Stimulated activated naive CD8-positive, alpha-beta T cell treated with anti-CD3 and anti-CD28 coated beads, Interleukin-15, amount 100 ng/mL, for 72 hours (primary cell): ENCODE results near the gene ARID1B.
"Not testable (repeated sequence)": the region's sequence is repeated elsewhere in the genome, so short reads cannot be mapped to it uniquely, and the experiment has no call there.

Source experiments
- ATAC-seq: fragments of 150-1000 bp; cut with Tn5 transposase; 2 replicates; pipeline ENCODE4 v1.10.0; 2021; ENCODE audit warnings: mild to moderate bottlenecking, moderate library complexity
- DNase-seq, 2 donors: peaks; one replicate each; pipeline ENCODE4 v3.0.0; 2021 to 2022
- H3K27ac Mint-ChIP-seq, 2 donors: one replicate each; pipeline ENCODE4 v1.8.0; 2022; ENCODE audit warnings: mild to moderate bottlenecking in 2 of 2, mixed read lengths in 2 of 2, moderate library complexity in 2 of 2
- H3K27me3 Mint-ChIP-seq: one replicate; pipeline ENCODE4 v1.8.0; 2022; ENCODE audit warnings: mixed read lengths
- H3K4me1 Mint-ChIP-seq: one replicate; pipeline ENCODE4 v1.8.0; 2022; ENCODE audit warnings: mild to moderate bottlenecking, mixed read lengths
- H3K4me3 Mint-ChIP-seq, 2 donors: one replicate each; pipeline ENCODE4 v1.8.0; 2022; ENCODE audit warnings: mild to moderate bottlenecking in 2 of 2, mixed read lengths in 2 of 2, moderate library complexity in 1 of 2
- H3K9me3 Mint-ChIP-seq, 2 donors: one replicate each; pipeline ENCODE4 v1.8.0; 2022; ENCODE audit warnings: mixed read lengths in 2 of 2

ARID1B gene

GRCh38 chr6:156945789-156946172 lies 168.6 kb downstream of the ARID1B start:
- not testable (repeated sequence) for H3K9me3 Mint-ChIP-seq, H3K27ac Mint-ChIP-seq, H3K27me3 Mint-ChIP-seq, DNase-seq, ATAC-seq, H3K4me3 Mint-ChIP-seq
- peaks cover 45% of the 10 kb centered on the region for H3K4me1 Mint-ChIP-seq

GRCh38 chr6:156946370-156946936 lies 169.3 kb downstream of the ARID1B start:
- no peak overlapping the region for H3K4me3 Mint-ChIP-seq
- H3K4me1 Mint-ChIP-seq: peaks cover 45% of the 10 kb centered on the region
- no peaks in the 10 kb centered on the region for H3K9me3 Mint-ChIP-seq
- ATAC-seq (no peak), DNase-seq (no peak)
- H3K27ac Mint-ChIP-seq: no peak overlapping the region
- no peaks in the 10 kb centered on the region for H3K27me3 Mint-ChIP-seq

GRCh38 chr6:156948277-156948676 lies 171.1 kb downstream of the ARID1B start:
- peaks cover 43% of the 10 kb centered on the region for H3K4me1 Mint-ChIP-seq

GRCh38 chr6:156948807-156949206 lies 171.6 kb downstream of the ARID1B start:
- H3K27ac Mint-ChIP-seq: no peak overlapping the region
- no peak overlapping the region for H3K4me3 Mint-ChIP-seq
- ATAC-seq (peak; percentile 54), DNase-seq (no peak)
- peaks cover 46% of the 10 kb centered on the region for H3K4me1 Mint-ChIP-seq
- H3K9me3 Mint-ChIP-seq: no peaks in the 10 kb centered on the region
- no peaks in the 10 kb centered on the region for H3K27me3 Mint-ChIP-seq

More at GRCh38 chr6:156948277-156948676, 171.1 kb downstream of the ARID1B start:
- Mint-ChIP-seq H3K9me3 (no peaks in the 10 kb centered on the region), H3K27me3 (no peaks in the 10 kb centered on the region), H3K27ac (no peak overlapping the region), H3K4me3 (no peak overlapping the region)
- DNase-seq (no peak), ATAC-seq (no peak)

- Mint-ChIP-seq H3K27me3 (no peaks in the 10 kb centered on the region), H3K9me3 (no peaks in the 10 kb centered on the region), H3K4me1 (peaks cover 43% of the 10 kb centered on the region), H3K27ac (no peak overlapping the region), H3K4me3 (no peak overlapping the region)
- ATAC-seq: no peak
- DNase-seq: no peak
Measured at GRCh38 chr6:156949376-156949775, 172.2 kb downstream of the ARID1B start.

- no peak for ATAC-seq
- no peak overlapping the region for H3K27ac Mint-ChIP-seq
- peaks cover 46% of the 10 kb centered on the region for H3K4me1 Mint-ChIP-seq
Measured at GRCh38 chr6:156950084-156950483, 172.9 kb downstream of the ARID1B start.

GRCh38 chr6:156950531-156950930 lies 173.4 kb downstream of the ARID1B start:
- peaks cover 44% of the 10 kb centered on the region for H3K4me1 Mint-ChIP-seq
- H3K27ac Mint-ChIP-seq: no peak overlapping the region

More at GRCh38 chr6:156950084-156950483, 172.9 kb downstream of the ARID1B start:
- no peaks in the 10 kb centered on the region for H3K27me3 Mint-ChIP-seq
- no peaks in the 10 kb centered on the region for H3K9me3 Mint-ChIP-seq
- no peak for DNase-seq
- no peak overlapping the region for H3K4me3 Mint-ChIP-seq

GRCh38 chr6:156952401-156952800 lies 175.2 kb downstream of the ARID1B start:
- Mint-ChIP-seq H3K9me3 (no peaks in the 10 kb centered on the region), H3K4me1 (peaks cover 53% of the 10 kb centered on the region), H3K4me3 (no peak overlapping the region), H3K27ac (peak overlapping the region in 1 of 2 donors; percentile 79), H3K27me3 (no peaks in the 10 kb centered on the region)
- DNase-seq: no peak
- ATAC-seq: no peak

More at GRCh38 chr6:156950531-156950930, 173.4 kb downstream of the ARID1B start:
- Mint-ChIP-seq H3K27me3 (no peaks in the 10 kb centered on the region), H3K4me3 (no peak overlapping the region), H3K9me3 (no peaks in the 10 kb centered on the region)
- DNase-seq (no peak), ATAC-seq (no peak)

- no peaks in the 10 kb centered on the region for H3K9me3 Mint-ChIP-seq
- no peak overlapping the region for H3K4me3 Mint-ChIP-seq
- H3K27ac Mint-ChIP-seq: peak overlapping the region in 1 of 2 donors; percentile 61
- DNase-seq (no peak), ATAC-seq (no peak)
- no peaks in the 10 kb centered on the region for H3K27me3 Mint-ChIP-seq
- H3K4me1 Mint-ChIP-seq: peaks cover 60% of the 10 kb centered on the region
Measured at GRCh38 chr6:156953127-156953478, 175.9 kb downstream of the ARID1B start.

GRCh38 chr6:156953479-156954146 lies 176.4 kb downstream of the ARID1B start:
- no peaks in the 10 kb centered on the region for H3K9me3 Mint-ChIP-seq
- DNase-seq: no peak
- peak; percentile 65 for ATAC-seq
- no peak overlapping the region for H3K4me3 Mint-ChIP-seq
- peaks cover 65% of the 10 kb centered on the region for H3K4me1 Mint-ChIP-seq
- H3K27me3 Mint-ChIP-seq: no peaks in the 10 kb centered on the region
- H3K27ac Mint-ChIP-seq: peak overlapping the region in 1 of 2 donors; percentile 61

- no peaks in the 10 kb centered on the region for H3K27me3 Mint-ChIP-seq
- no peak overlapping the region for H3K4me3 Mint-ChIP-seq
- peaks cover 62% of the 10 kb centered on the region for H3K4me1 Mint-ChIP-seq
- no peaks in the 10 kb centered on the region for H3K9me3 Mint-ChIP-seq
- ATAC-seq (no peak), DNase-seq (no peak)
- no peak overlapping the region for H3K27ac Mint-ChIP-seq
Measured at GRCh38 chr6:156954191-156954590, 177.0 kb downstream of the ARID1B start.

GRCh38 chr6:156954816-156955215 lies 177.6 kb downstream of the ARID1B start:
- no peaks in the 10 kb centered on the region for H3K9me3 Mint-ChIP-seq
- no peaks in the 10 kb centered on the region for H3K27me3 Mint-ChIP-seq
- DNase-seq (no peak), ATAC-seq (no peak)
- H3K4me1 Mint-ChIP-seq: peaks cover 63% of the 10 kb centered on the region
- peak overlapping the region in 1 of 2 donors; percentile 24 for H3K27ac Mint-ChIP-seq
- H3K4me3 Mint-ChIP-seq: no peak overlapping the region

- H3K27me3 Mint-ChIP-seq: no peaks in the 10 kb centered on the region
- H3K4me3 Mint-ChIP-seq: no peak overlapping the region
- H3K9me3 Mint-ChIP-seq: no peaks in the 10 kb centered on the region
- no peak for DNase-seq
- peaks cover 70% of the 10 kb centered on the region for H3K4me1 Mint-ChIP-seq
- ATAC-seq: no peak
- H3K27ac Mint-ChIP-seq: peak overlapping the region in 1 of 2 donors; percentile 19
Measured at GRCh38 chr6:156955494-156956183, 178.5 kb downstream of the ARID1B start.

GRCh38 chr6:156956286-156956685 lies 179.1 kb downstream of the ARID1B start:
- ATAC-seq: no peak
- Mint-ChIP-seq H3K4me1 (peaks cover 76% of the 10 kb centered on the region), H3K4me3 (no peak overlapping the region), H3K9me3 (no peaks in the 10 kb centered on the region), H3K27me3 (no peaks in the 10 kb centered on the region), H3K27ac (no peak overlapping the region)
- DNase-seq: no peak

GRCh38 chr6:156957931-156958547 lies 180.9 kb downstream of the ARID1B start:
- Mint-ChIP-seq H3K4me3 (peak overlapping the region; percentile 30 to 54), H3K9me3 (no peaks in the 10 kb centered on the region), H3K4me1 (peaks cover 76% of the 10 kb centered on the region), H3K27me3 (no peaks in the 10 kb centered on the region), H3K27ac (no peak overlapping the region)
- DNase-seq (no peak), ATAC-seq (peak; percentile 96)

- no peak overlapping the region for H3K27ac Mint-ChIP-seq
- H3K4me3 Mint-ChIP-seq: no peak overlapping the region
- DNase-seq: no peak
- peak; percentile 44 for ATAC-seq
- no peaks in the 10 kb centered on the region for H3K27me3 Mint-ChIP-seq
- no peaks in the 10 kb centered on the region for H3K9me3 Mint-ChIP-seq
- H3K4me1 Mint-ChIP-seq: peaks cover 69% of the 10 kb centered on the region
Measured at GRCh38 chr6:156960525-156960924, 183.3 kb downstream of the ARID1B start.
